Measurements from ENCODE around the gene TMEM225B.
A peak's percentile ranks its signal among the peaks of the same experiment; 100 is the strongest.
"Not testable (repeated sequence)": the region's sequence is repeated elsewhere in the genome, so short reads cannot be mapped to it uniquely, and the experiment has no call there.

The TMEM225B gene

GRCh38 chr7:99623091-99623693 is 25.1 kb downstream of the TMEM225B start:
- DNase-seq (ENCODE audit: extremely low read depth in 1 of 2, low read depth in 1 of 2): no peak

GRCh38 chr7:99623702-99624447 is 25.8 kb downstream of the TMEM225B start:
- DNase-seq (ENCODE audit: extremely low read depth in 1 of 2, low read depth in 1 of 2): no peak

- DNase-seq (ENCODE audit: extremely low read depth in 1 of 2, low read depth in 1 of 2): peak; percentile 42 to 47
Observed at GRCh38 chr7:99624484-99624883, 26.4 kb downstream of the TMEM225B start.

- no peak for DNase-seq (ENCODE audit: extremely low read depth in 1 of 2, low read depth in 1 of 2)
Observed at GRCh38 chr7:99625321-99625720, 27.3 kb downstream of the TMEM225B start.

GRCh38 chr7:99625961-99626360 is 27.9 kb downstream of the TMEM225B start:
- no peak for DNase-seq (ENCODE audit: extremely low read depth in 1 of 2, low read depth in 1 of 2)

GRCh38 chr7:99626661-99627060 is 28.6 kb downstream of the TMEM225B start:
- DNase-seq (ENCODE audit: extremely low read depth in 1 of 2, low read depth in 1 of 2): no peak

- DNase-seq (ENCODE audit: extremely low read depth in 1 of 2, low read depth in 1 of 2): no peak
Observed at GRCh38 chr7:99627513-99627912, 29.4 kb downstream of the TMEM225B start.

- DNase-seq (ENCODE audit: extremely low read depth in 1 of 2, low read depth in 1 of 2): no peak
Observed at GRCh38 chr7:99628471-99629465, 30.7 kb downstream of the TMEM225B start.

- DNase-seq (ENCODE audit: extremely low read depth in 1 of 2, low read depth in 1 of 2): no peak
Observed at GRCh38 chr7:99629643-99630042, 31.6 kb downstream of the TMEM225B start.

GRCh38 chr7:99631295-99632109 is 33.4 kb downstream of the TMEM225B start:
- DNase-seq (ENCODE audit: extremely low read depth in 1 of 2, low read depth in 1 of 2): no peak

GRCh38 chr7:99637414-99637813 is 39.3 kb downstream of the TMEM225B start:
- DNase-seq (ENCODE audit: extremely low read depth in 1 of 2, low read depth in 1 of 2): not testable (repeated sequence)

- no peak for DNase-seq (ENCODE audit: extremely low read depth in 1 of 2, low read depth in 1 of 2)
Observed at GRCh38 chr7:99638731-99639130, 40.7 kb downstream of the TMEM225B start.

- no peak for DNase-seq (ENCODE audit: extremely low read depth in 1 of 2, low read depth in 1 of 2)
Observed at GRCh38 chr7:99639267-99639666, 41.2 kb downstream of the TMEM225B start.

GRCh38 chr7:99642027-99642426 is 44.0 kb downstream of the TMEM225B start:
- DNase-seq (ENCODE audit: extremely low read depth in 1 of 2, low read depth in 1 of 2): no peak

- no peak for DNase-seq (ENCODE audit: extremely low read depth in 1 of 2, low read depth in 1 of 2)
Observed at GRCh38 chr7:99643464-99643863, 45.4 kb downstream of the TMEM225B start.

GRCh38 chr7:99644431-99644830 is 46.4 kb downstream of the TMEM225B start:
- DNase-seq (ENCODE audit: extremely low read depth in 1 of 2, low read depth in 1 of 2): no peak

GRCh38 chr7:99645590-99645989 is 47.5 kb downstream of the TMEM225B start:
- no peak for DNase-seq (ENCODE audit: extremely low read depth in 1 of 2, low read depth in 1 of 2)

- DNase-seq (ENCODE audit: extremely low read depth in 1 of 2, low read depth in 1 of 2): no peak
Observed at GRCh38 chr7:99648843-99649242, 50.8 kb downstream of the TMEM225B start.

GRCh38 chr7:99651290-99651689 is 53.2 kb downstream of the TMEM225B start:
- DNase-seq (ENCODE audit: extremely low read depth in 1 of 2, low read depth in 1 of 2): no peak

GRCh38 chr7:99652671-99653070 is 54.6 kb downstream of the TMEM225B start:
- DNase-seq (ENCODE audit: extremely low read depth in 1 of 2, low read depth in 1 of 2): no peak

All from activated CD8-positive, alpha-beta memory T cell treated with anti-CD3 and anti-CD28 coated beads for 1 hour (primary cell).